WTC11 (cell line): ENCODE measurements around the gene CCR3. TPM values are rescaled to one million over a fixed set of nuclear protein-coding genes. Genes with fewer than 3 reads are reported as not detected.

Experiments used
- ATAC-seq: fragments of 200-7000 bp; cut with Tn5 transposase; 2 replicates; pipeline ENCODE4 v1.10.0; 2021; ENCODE audit warnings: mild to moderate bottlenecking, moderate library complexity
- CTCF ChIA-PET: fragments of 300-600 bp; sonication (Branson Sonifier 250); formaldehyde crosslinking; loops from one replicate; lab custom pipeline; 2021; ENCODE audit warnings: antibody characterized with exemption; lab: Charles Lee
- POLR2A ChIA-PET: fragments of 350-600 bp; sonication (Branson Sonifier 250); formaldehyde crosslinking; loops from one replicate; lab custom pipeline; 2021; ENCODE audit warnings: antibody characterized with exemption; lab: Charles Lee
- DNase-seq: peaks from one replicate; pipeline ENCODE4 v3.0.0; 2021; ENCODE audit warnings: low spot score
- H3K27ac Mint-ChIP-seq: 2 replicates; pipeline ENCODE4 v1.8.0; 2021; ENCODE audit warnings: mixed read lengths
- H3K27me3 Mint-ChIP-seq: 2 replicates; pipeline ENCODE4 v1.8.0; 2021; ENCODE audit warnings: low read depth, mild to moderate bottlenecking, moderate library complexity, mixed read lengths
- H3K36me3 Mint-ChIP-seq: 2 replicates; pipeline ENCODE4 v1.8.0; 2021; ENCODE audit warnings: mixed read lengths
- H3K4me1 Mint-ChIP-seq: 2 replicates; pipeline ENCODE4 v1.8.0; 2022; ENCODE audit warnings: mixed read lengths
- H3K4me3 Mint-ChIP-seq: 2 replicates; pipeline ENCODE4 v1.8.0; 2021; ENCODE audit warnings: mild to moderate bottlenecking, moderate library complexity, mixed read lengths
- H3K9me3 Mint-ChIP-seq: 2 replicates; pipeline ENCODE4 v1.8.0; 2021; ENCODE audit warnings: mixed read lengths
- AR ChIP-seq: fragments of 250-450 bp; sonication (Bioruptor Pico); IDR thresholded peaks from 2 replicates; pipeline ENCODE4 v1.9.0; 2021; ENCODE audit warnings: mild to moderate bottlenecking
- CDX4 ChIP-seq: fragments of 250-450 bp; sonication (Bioruptor Pico); IDR thresholded peaks from 2 replicates; pipeline ENCODE4 v1.9.0; 2021; ENCODE audit warnings: moderate library complexity, mild to moderate bottlenecking, inconsistent platforms, borderline replicate concordance
- EMX1 ChIP-seq: fragments of 250-450 bp; sonication (Bioruptor Pico); IDR thresholded peaks from 2 replicates; pipeline ENCODE4 v1.8.0; 2021; ENCODE audit warnings: mild to moderate bottlenecking
- FOXK1 ChIP-seq: sonication (generic); formaldehyde crosslinking; IDR thresholded peaks from 2 replicates; pipeline ENCODE4 v1.8.0; 2022; ENCODE audit warnings: mild to moderate bottlenecking, moderate library complexity, missing genetic modification reagents
- GABPB1 ChIP-seq: sonication (generic); formaldehyde crosslinking; IDR thresholded peaks from 2 replicates; pipeline ENCODE4 v1.8.1; 2023; ENCODE audit warnings: mild to moderate bottlenecking, missing genetic modification reagents
- IRF1 ChIP-seq: sonication (generic); formaldehyde crosslinking; IDR thresholded peaks from 2 replicates; pipeline ENCODE4 v1.8.0; 2023; ENCODE audit warnings: missing genetic modification reagents
- KAT7 ChIP-seq: sonication (generic); formaldehyde crosslinking; IDR thresholded peaks from 2 replicates; pipeline ENCODE4 v1.8.1; 2023; ENCODE audit warnings: missing genetic modification reagents, mild to moderate bottlenecking, borderline replicate concordance
- MYBL2 ChIP-seq: sonication (generic); formaldehyde crosslinking; IDR thresholded peaks from 2 replicates; pipeline ENCODE4 v1.8.1; 2023; ENCODE audit warnings: mild to moderate bottlenecking, moderate library complexity, missing genetic modification reagents
- NFE2L1 ChIP-seq: sonication (generic); formaldehyde crosslinking; IDR thresholded peaks from 2 replicates; pipeline ENCODE4 v1.8.1; 2023; ENCODE audit warnings: missing genetic modification reagents
- NR1H2 ChIP-seq: sonication (generic); formaldehyde crosslinking; IDR thresholded peaks from 2 replicates; pipeline ENCODE4 v1.9.0; 2021; ENCODE audit warnings: mild to moderate bottlenecking, moderate library complexity, missing genetic modification reagents
- RELA ChIP-seq: sonication (generic); formaldehyde crosslinking; IDR thresholded peaks from 2 replicates; pipeline ENCODE4 v1.8.1; 2022; ENCODE audit warnings: missing genetic modification reagents, mild to moderate bottlenecking, borderline replicate concordance
- RORB ChIP-seq: fragments of 250-450 bp; sonication (Bioruptor Pico); IDR thresholded peaks from 2 replicates; pipeline ENCODE4 v1.9.0; 2021; ENCODE audit warnings: mild to moderate bottlenecking
- SP1 ChIP-seq: sonication (generic); formaldehyde crosslinking; conservative IDR thresholded peaks from 2 replicates; pipeline ENCODE4 v1.8.1; 2022; ENCODE audit warnings: missing genetic modification reagents
- TEAD1 ChIP-seq: sonication (generic); formaldehyde crosslinking; IDR thresholded peaks from 2 replicates; pipeline ENCODE4 v1.8.0; 2022; ENCODE audit warnings: mild to moderate bottlenecking, missing genetic modification reagents
- TEAD4 ChIP-seq: sonication (generic); formaldehyde crosslinking; IDR thresholded peaks from 2 replicates; pipeline ENCODE4 v1.8.0; 2022; ENCODE audit warnings: mild to moderate bottlenecking, missing genetic modification reagents
- USF1 ChIP-seq: sonication (generic); formaldehyde crosslinking; IDR thresholded peaks from 2 replicates; pipeline ENCODE4 v1.8.0; 2022; ENCODE audit warnings: mild to moderate bottlenecking, missing genetic modification reagents
- ZNF219 ChIP-seq: sonication (generic); formaldehyde crosslinking; IDR thresholded peaks from 2 replicates; pipeline ENCODE4 v1.8.0; 2023; ENCODE audit warnings: missing genetic modification reagents, mild to moderate bottlenecking, borderline replicate concordance
- ZNF425 ChIP-seq: fragments of 250-450 bp; sonication (Bioruptor Pico); conservative IDR thresholded peaks from 2 replicates; pipeline ENCODE4 v1.9.0; 2021; ENCODE audit warnings: mild to moderate bottlenecking
- ZNF512 ChIP-seq: sonication (generic); formaldehyde crosslinking; IDR thresholded peaks from 2 replicates; pipeline ENCODE4 v1.8.1; 2022; ENCODE audit warnings: missing genetic modification reagents, borderline replicate concordance
- ZSCAN18 ChIP-seq: fragments of 250-450 bp; sonication (Bioruptor Pico); IDR thresholded peaks from 2 replicates; pipeline ENCODE4 v2.1.2; 2022; ENCODE audit warnings: mild to moderate bottlenecking, moderate library complexity
- total RNA-seq: library from RNA; stranded (reverse); gene quantifications from 3 replicates; pipeline ENCODE4 v1.2.3, GENCODE V29; 2021

CCR3 gene
- total RNA-seq, 1 experiment from 2014 or later = not detected

GRCh38 chr3:46252980-46253379, 10.7 kb downstream of the CCR3 start:
- ChIA-PET CTCF (no interaction called here), POLR2A (no interaction called here)
- H3K27ac Mint-ChIP-seq = no peak overlapping the region
- DNase-seq (no peak), ATAC-seq (no peak)
- peaks cover 5% of the 10 kb centered on the region for H3K36me3 Mint-ChIP-seq
- H3K4me1 Mint-ChIP-seq = no peaks in the 10 kb centered on the region
- TF ChIP-seq ZNF512 (CRISPR knock-in tag) (no peak), NFE2L1 (CRISPR knock-in tag) (no peak), RELA (CRISPR knock-in tag) (no peak), TEAD4 (no peak), ZNF219 (CRISPR knock-in tag) (no peak), MYBL2 (CRISPR knock-in tag) (no peak)
- H3K4me3 Mint-ChIP-seq = no peak overlapping the region
- peaks cover 11% of the 10 kb centered on the region for H3K9me3 Mint-ChIP-seq
- no peaks in the 10 kb centered on the region; the same call in 1 of the 2 replicates for H3K27me3 Mint-ChIP-seq

- H3K4me1 Mint-ChIP-seq = peaks cover 1% of the 10 kb centered on the region; the same call in 1 of the 2 replicates
- CTCF ChIA-PET = no interaction called here
- peaks cover 11% of the 10 kb centered on the region for H3K36me3 Mint-ChIP-seq
- ATAC-seq = no peak
- no peak for TF ChIP-seq ZNF425
- TF ChIP-seq GABPB1 (CRISPR knock-in tag) = no peak
- TF ChIP-seq SP1 = no peak
- no peak for TF ChIP-seq IRF1 (CRISPR knock-in tag)
- TF ChIP-seq ZSCAN18 (CRISPR knock-in tag) = no peak
- TF ChIP-seq FOXK1 (CRISPR knock-in tag) = no peak
- TF ChIP-seq ZNF219 (CRISPR knock-in tag) = no peak
- no peak for TF ChIP-seq AR (CRISPR knock-in tag)
- no peak overlapping the region for H3K27ac Mint-ChIP-seq
- DNase-seq = no peak
- no peaks in the 10 kb centered on the region for H3K27me3 Mint-ChIP-seq
- POLR2A ChIA-PET = no interaction called here
- H3K9me3 Mint-ChIP-seq = peaks cover 28% of the 10 kb centered on the region
- H3K4me3 Mint-ChIP-seq = no peak overlapping the region
Observed at GRCh38 chr3:46258525-46258924, 16.3 kb downstream of the CCR3 start.

- no peak for ATAC-seq
- DNase-seq = no peak
- Mint-ChIP-seq H3K4me3 (no peak overlapping the region), H3K4me1 (peaks cover 12% of the 10 kb centered on the region), H3K36me3 (peaks cover 11% of the 10 kb centered on the region), H3K9me3 (peaks cover 28% of the 10 kb centered on the region), H3K27me3 (no peaks in the 10 kb centered on the region), H3K27ac (no peak overlapping the region)
- CTCF ChIA-PET = no interaction called here
- POLR2A ChIA-PET = no interaction called here
- TF ChIP-seq USF1 (CRISPR knock-in tag) = no peak
- no peak for TF ChIP-seq EMX1
- TF ChIP-seq TEAD1 (CRISPR knock-in tag) = no peak
- TF ChIP-seq ZNF512 (CRISPR knock-in tag) = no peak
- TF ChIP-seq CDX4 (CRISPR knock-in tag) = no peak
- no peak for TF ChIP-seq ZNF219 (CRISPR knock-in tag)
- TF ChIP-seq NR1H2 = no peak
- TF ChIP-seq KAT7 (CRISPR knock-in tag) = no peak
- no peak for TF ChIP-seq RORB
Observed at GRCh38 chr3:46261926-46262594, 19.8 kb downstream of the CCR3 start.
